Measurements from ENCODE around the gene COL6A6. TPM values are rescaled to one million over a fixed set of nuclear protein-coding genes. Genes with fewer than 3 reads are reported as not detected.

COL6A6 gene
- total RNA-seq, 1 experiment from 2014 or later, result not detected

DNA sequence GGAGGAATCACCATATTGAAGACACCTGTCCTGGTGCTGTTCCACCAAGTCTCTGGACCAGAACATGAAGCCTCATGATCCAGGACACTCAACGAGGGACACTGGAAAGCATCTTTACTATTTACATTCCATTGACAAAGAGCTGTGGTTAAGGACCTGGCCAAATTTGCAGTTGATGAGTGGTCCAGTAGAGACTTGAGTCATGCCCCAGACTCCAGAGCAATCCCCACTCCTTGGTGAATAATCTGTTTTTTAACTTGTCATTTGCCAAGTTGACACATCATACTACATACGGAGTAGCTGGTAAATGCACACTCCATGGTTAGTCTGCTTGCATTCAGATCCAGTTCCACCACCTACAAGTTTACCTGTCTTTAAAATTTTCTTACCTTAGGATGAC is 1.2 kb upstream of the COL6A6 start (continued):
- TF ChIP-seq TCF7L2 (IDR thresholded peaks at IDR 0.05; ENCODE audit: borderline replicate concordance, extremely low read depth, insufficient read depth, insufficient read length), result no peak

DNA sequence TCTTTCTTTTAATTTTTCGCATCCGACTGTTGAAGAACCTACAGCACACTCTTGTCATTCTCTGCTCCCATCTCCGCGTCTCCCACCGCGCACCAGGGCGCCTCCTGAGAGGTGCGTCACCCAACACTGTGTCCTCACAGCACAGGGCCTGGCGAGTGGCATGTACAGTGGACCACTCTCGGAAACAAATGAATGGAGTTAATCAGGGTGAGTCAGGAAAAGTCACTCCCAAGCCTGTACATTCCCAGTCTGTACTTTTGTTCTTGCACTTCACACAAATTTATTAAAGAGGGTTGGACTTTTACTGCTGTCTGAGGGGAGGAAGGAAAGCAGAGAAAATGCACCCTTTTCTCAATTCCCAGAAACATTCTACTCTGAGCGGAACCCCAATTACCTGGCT is 625 bp downstream of the COL6A6 start:
- TF ChIP-seq ELF1 (IDR thresholded peaks at IDR 0.05; ENCODE audit: borderline replicate concordance, low read depth) (no peak), CEBPB (IDR thresholded peaks at IDR 0.05; ENCODE audit: low read depth) (no peak), ZNF274 (IDR thresholded peaks at IDR 0.05; ENCODE audit: low read depth, low read length) (no peak), ZFX (IDR thresholded peaks at IDR 0.05) (no peak), CBX3 (IDR thresholded peaks at IDR 0.05; ENCODE audit: low read depth) (no peak), FOSL1 (IDR thresholded peaks at IDR 0.05; ENCODE audit: low read depth) (no peak), EGR1 (IDR thresholded peaks at IDR 0.05; ENCODE audit: low read depth) (no peak), POLR2A (IDR thresholded peaks at IDR 0.05; ENCODE audit: borderline replicate concordance, extremely low read depth, insufficient read depth, insufficient read length) (no peak), SRF (IDR thresholded peaks at IDR 0.05; ENCODE audit: low read depth) (no peak)
- TF ChIP-seq, protein P1, sequence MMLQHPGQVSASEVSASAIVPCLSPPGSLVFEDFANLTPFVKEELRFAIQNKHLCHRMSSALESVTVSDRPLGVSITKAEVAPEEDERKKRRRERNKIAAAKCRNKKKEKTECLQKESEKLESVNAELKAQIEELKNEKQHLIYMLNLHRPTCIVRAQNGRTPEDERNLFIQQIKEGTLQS (IDR thresholded peaks at IDR 0.05), result no peak
- TF ChIP-seq, protein P2, sequence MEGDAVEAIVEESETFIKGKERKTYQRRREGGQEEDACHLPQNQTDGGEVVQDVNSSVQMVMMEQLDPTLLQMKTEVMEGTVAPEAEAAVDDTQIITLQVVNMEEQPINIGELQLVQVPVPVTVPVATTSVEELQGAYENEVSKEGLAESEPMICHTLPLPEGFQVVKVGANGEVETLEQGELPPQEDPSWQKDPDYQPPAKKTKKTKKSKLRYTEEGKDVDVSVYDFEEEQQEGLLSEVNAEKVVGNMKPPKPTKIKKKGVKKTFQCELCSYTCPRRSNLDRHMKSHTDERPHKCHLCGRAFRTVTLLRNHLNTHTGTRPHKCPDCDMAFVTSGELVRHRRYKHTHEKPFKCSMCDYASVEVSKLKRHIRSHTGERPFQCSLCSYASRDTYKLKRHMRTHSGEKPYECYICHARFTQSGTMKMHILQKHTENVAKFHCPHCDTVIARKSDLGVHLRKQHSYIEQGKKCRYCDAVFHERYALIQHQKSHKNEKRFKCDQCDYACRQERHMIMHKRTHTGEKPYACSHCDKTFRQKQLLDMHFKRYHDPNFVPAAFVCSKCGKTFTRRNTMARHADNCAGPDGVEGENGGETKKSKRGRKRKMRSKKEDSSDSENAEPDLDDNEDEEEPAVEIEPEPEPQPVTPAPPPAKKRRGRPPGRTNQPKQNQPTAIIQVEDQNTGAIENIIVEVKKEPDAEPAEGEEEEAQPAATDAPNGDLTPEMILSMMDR (IDR thresholded peaks at IDR 0.05 in 2 of 3, conservative IDR thresholded peaks at IDR 0.05 in 1 of 3; ENCODE audit: borderline replicate concordance in 1 of 3, insufficient read depth in 1 of 3, low read depth in 2 of 3, low read length in 2 of 3), result no peak
- TF ChIP-seq, protein P3, sequence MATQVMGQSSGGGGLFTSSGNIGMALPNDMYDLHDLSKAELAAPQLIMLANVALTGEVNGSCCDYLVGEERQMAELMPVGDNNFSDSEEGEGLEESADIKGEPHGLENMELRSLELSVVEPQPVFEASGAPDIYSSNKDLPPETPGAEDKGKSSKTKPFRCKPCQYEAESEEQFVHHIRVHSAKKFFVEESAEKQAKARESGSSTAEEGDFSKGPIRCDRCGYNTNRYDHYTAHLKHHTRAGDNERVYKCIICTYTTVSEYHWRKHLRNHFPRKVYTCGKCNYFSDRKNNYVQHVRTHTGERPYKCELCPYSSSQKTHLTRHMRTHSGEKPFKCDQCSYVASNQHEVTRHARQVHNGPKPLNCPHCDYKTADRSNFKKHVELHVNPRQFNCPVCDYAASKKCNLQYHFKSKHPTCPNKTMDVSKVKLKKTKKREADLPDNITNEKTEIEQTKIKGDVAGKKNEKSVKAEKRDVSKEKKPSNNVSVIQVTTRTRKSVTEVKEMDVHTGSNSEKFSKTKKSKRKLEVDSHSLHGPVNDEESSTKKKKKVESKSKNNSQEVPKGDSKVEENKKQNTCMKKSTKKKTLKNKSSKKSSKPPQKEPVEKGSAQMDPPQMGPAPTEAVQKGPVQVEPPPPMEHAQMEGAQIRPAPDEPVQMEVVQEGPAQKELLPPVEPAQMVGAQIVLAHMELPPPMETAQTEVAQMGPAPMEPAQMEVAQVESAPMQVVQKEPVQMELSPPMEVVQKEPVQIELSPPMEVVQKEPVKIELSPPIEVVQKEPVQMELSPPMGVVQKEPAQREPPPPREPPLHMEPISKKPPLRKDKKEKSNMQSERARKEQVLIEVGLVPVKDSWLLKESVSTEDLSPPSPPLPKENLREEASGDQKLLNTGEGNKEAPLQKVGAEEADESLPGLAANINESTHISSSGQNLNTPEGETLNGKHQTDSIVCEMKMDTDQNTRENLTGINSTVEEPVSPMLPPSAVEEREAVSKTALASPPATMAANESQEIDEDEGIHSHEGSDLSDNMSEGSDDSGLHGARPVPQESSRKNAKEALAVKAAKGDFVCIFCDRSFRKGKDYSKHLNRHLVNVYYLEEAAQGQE (IDR thresholded peaks at IDR 0.05; ENCODE audit: low read depth), result no peak
- TF ChIP-seq, protein P4, sequence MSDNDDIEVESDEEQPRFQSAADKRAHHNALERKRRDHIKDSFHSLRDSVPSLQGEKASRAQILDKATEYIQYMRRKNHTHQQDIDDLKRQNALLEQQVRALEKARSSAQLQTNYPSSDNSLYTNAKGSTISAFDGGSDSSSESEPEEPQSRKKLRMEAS (IDR thresholded peaks at IDR 0.05), result no peak
- TF ChIP-seq, protein P5, sequence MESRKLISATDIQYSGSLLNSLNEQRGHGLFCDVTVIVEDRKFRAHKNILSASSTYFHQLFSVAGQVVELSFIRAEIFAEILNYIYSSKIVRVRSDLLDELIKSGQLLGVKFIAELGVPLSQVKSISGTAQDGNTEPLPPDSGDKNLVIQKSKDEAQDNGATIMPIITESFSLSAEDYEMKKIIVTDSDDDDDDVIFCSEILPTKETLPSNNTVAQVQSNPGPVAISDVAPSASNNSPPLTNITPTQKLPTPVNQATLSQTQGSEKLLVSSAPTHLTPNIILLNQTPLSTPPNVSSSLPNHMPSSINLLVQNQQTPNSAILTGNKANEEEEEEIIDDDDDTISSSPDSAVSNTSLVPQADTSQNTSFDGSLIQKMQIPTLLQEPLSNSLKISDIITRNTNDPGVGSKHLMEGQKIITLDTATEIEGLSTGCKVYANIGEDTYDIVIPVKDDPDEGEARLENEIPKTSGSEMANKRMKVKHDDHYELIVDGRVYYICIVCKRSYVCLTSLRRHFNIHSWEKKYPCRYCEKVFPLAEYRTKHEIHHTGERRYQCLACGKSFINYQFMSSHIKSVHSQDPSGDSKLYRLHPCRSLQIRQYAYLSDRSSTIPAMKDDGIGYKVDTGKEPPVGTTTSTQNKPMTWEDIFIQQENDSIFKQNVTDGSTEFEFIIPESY (IDR thresholded peaks at IDR 0.05; ENCODE audit: extremely low read depth, insufficient replicate concordance, low read length), result no peak
- no peak for ATAC-seq
- Histone ChIP-seq H3K27me3 (ENCODE audit: insufficient read depth, low read length) (peaks cover 63% of the 10 kb centered on the region), H3K9me3 (ENCODE audit: control insufficient read depth in 1 of 2, insufficient read depth in 1 of 2, low read depth in 1 of 2, low read length in 2 of 2) (no peaks in the 10 kb centered on the region), H3K79me2 (ENCODE audit: insufficient read depth, low read length) (no peaks in the 10 kb centered on the region), H3K4me1 (ENCODE audit: control insufficient read depth in 1 of 2, insufficient read depth in 2 of 2, low read length in 2 of 2) (no peaks in the 10 kb centered on the region), H3K36me3 (ENCODE audit: control insufficient read depth in 1 of 2, insufficient read depth in 2 of 2, low read length in 2 of 2) (no peaks in the 10 kb centered on the region), H3K9ac (ENCODE audit: low read length) (no peak overlapping the region), H4K20me1 (ENCODE audit: insufficient read depth) (no peaks in the 10 kb centered on the region), H3K4me3 (replicated peaks in 1 of 2; ENCODE audit: low read depth in 1 of 2, low read length in 2 of 2) (no peak overlapping the region), H3K27ac (ENCODE audit: low read depth, low read length) (no peak overlapping the region), H3K9me2 (ENCODE audit: insufficient read depth) (0 out of 2 replicates have a peak, but pooled peaks cover 4% of the 10 kb centered on the region), H2AFZ (ENCODE audit: low read depth, low read length, poor library complexity, severe bottlenecking) (no peak overlapping the region), H3K4me2 (ENCODE audit: low read length) (no peak overlapping the region)
- ChIA-PET CTCF (no interaction called here), POLR2A (no interaction called here), RAD21 (ENCODE audit: low non-redundant PET in 1 of 2, low total read pairs in 2 of 2, uncharacterized antibody in 2 of 2, unreplicated experiment in 2 of 2) (no interaction called here)
- BruUV-seq (replicated peaks), result no TSS peak
- no peak for DNase-seq (ENCODE audit: low read depth, low spot score)
- intact Hi-C loops (cut with micrococcal nuclease), result no loop called here
